GM10266 (cell line): ENCODE results near the gene ZMYND11.

ENCODE experiments used
- DNase-seq: peaks from one replicate; pipeline ENCODE4 v3.0.0; 2012; ENCODE audit errors: extremely low spot score
- TF ChIP-seq, protein P1 (sequence below): IDR thresholded peaks from 2 replicates; pipeline ENCODE4 v1.5.1; 2012; ENCODE audit warnings: mild to moderate bottlenecking, low read depth; ENCODE audit not compliant: control insufficient read depth, insufficient read depth; ENCODE audit errors: missing control alignments

Gene ZMYND11

DNA sequence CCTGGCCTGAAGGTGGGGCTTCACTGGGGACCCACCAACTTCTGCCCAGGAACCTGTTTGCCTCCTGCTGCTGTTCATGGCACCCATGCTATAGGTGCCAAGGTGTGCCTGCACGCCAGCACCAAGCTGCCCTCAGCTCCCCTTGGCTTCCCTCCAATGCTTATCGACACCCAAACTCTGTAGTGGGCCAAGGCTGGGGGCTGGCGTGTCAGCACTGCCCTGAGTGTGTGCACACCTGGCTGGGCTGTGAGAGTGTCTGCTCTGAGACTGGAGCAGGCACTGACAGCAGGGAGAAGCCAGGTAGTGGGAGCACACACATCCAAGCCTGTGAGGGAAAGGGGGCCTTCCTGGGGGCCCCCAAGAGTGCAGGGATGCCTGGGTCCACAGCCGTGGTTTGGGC is 43.1 kb upstream of the ZMYND11 start:
- TF ChIP-seq, protein P1, sequence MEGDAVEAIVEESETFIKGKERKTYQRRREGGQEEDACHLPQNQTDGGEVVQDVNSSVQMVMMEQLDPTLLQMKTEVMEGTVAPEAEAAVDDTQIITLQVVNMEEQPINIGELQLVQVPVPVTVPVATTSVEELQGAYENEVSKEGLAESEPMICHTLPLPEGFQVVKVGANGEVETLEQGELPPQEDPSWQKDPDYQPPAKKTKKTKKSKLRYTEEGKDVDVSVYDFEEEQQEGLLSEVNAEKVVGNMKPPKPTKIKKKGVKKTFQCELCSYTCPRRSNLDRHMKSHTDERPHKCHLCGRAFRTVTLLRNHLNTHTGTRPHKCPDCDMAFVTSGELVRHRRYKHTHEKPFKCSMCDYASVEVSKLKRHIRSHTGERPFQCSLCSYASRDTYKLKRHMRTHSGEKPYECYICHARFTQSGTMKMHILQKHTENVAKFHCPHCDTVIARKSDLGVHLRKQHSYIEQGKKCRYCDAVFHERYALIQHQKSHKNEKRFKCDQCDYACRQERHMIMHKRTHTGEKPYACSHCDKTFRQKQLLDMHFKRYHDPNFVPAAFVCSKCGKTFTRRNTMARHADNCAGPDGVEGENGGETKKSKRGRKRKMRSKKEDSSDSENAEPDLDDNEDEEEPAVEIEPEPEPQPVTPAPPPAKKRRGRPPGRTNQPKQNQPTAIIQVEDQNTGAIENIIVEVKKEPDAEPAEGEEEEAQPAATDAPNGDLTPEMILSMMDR, result no peak
- no peak for DNase-seq

DNA sequence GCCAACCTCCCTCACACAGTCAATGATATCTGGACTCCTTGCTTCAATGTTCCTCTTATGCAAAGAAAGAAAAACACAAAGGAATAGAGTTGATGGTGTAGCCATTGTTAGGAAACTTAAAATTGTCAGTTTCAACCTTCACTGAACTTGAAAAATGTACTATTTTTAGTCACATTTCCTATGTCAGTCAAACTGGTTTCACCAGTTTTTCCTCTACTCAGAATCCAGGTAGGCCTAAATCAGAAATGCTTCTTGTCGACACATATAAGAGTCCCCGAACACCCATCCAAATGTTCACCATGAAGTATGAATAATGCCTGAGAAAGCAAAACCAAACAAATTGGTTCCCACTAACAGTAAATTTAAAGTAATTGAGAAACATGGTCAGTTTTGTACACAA is 42.4 kb upstream of the ZMYND11 start:
- DNase-seq, result no peak
- TF ChIP-seq, protein P1, result no peak

DNA sequence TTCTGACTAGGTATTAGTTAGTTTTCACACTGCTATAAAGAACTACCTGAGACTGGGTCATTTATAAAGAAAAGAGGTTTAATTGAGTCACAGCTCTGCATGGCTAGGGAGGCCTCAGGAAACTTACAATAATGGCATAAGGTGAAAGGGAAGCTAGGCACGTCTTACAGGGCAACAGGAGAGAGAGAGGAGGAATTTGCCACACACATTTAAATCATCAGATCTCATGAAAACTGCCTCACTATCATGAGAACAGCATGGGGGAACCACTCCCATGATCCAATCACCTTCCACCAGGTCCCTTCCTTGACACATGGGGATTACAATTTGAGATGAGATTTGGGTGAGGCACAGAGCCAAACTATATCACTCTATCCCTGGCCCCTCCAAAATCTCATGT is 40.6 kb upstream of the ZMYND11 start:
- no peak for DNase-seq
- TF ChIP-seq, protein P1, result no peak

DNA sequence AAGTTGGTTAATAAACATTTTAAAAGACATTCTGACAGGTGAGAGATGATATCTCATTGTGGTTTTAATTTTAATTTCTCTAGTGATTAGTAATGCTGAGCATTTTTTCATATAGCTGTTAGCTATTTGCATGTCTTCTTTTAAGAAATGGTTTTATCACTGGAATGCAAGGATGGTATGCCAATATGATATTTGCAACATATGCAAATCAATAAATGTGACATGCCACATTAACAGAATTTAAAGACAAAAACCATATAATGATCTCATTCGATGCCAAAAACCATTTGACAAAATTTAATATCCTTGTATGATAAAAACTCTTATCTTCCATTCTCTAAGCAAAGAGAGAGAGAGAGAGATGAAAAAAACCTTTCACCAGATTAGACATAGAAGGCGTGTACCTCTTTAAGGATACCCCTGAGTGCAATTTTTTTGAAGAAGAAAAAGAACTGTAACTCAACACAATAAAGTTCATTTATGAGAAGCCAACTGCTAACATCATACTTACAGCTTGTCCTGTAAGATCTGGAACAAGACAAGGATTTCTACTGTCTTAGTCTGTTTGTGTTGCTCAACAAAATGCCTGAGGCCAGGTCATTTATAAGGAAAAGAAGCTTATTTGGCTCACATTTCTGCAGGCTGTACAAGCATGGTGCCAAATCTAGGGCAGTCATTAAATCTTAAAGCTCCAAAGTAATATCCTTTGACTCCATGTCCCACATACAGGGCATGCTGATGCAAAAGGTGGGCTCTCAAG is 39.7 kb upstream of the ZMYND11 start:
- no peak for DNase-seq
- TF ChIP-seq, protein P1, result no peak

DNA sequence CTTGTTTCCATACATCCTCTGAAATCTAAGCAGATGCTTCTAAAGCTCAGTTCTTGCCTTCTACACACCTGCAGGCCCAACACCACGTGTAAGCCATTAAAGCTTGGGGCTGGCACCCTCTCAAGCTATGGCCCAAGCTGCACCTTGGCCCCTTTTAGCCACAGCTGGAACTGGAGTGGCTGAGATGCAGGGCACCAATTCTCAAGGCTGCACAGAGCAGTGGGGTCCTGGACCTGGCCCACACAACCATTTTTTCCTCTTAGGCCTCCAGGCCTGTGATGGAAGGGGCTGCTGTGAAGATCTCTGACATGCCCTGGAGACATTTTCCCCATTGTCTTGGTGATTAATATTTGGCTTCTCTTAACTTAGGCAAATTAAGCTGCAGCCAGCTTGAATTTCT is 38.8 kb upstream of the ZMYND11 start:
- no peak for DNase-seq
- TF ChIP-seq, protein P1, result no peak

DNA sequence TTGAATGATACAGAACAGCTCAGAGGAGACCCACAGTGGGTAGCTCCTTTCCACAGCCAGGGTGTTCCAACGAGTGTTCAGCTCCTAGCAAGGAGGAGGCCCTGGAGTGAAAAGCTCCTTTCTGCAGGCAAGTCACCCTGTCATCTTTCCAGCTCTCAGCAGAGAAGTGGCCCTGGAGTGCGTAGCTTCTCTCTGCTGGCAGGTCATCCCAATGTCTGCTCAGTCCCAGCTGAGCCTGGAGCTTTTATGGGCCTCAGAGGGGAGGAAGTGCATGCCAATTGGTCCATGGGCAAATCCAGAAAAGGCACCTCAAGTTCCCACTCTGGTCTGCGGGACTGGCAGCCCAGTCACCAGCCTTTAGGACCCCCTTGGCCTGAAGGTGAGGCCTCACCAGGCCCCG is 30.8 kb upstream of the ZMYND11 start:
- TF ChIP-seq, protein P1, result no peak
- DNase-seq, result no peak

DNA sequence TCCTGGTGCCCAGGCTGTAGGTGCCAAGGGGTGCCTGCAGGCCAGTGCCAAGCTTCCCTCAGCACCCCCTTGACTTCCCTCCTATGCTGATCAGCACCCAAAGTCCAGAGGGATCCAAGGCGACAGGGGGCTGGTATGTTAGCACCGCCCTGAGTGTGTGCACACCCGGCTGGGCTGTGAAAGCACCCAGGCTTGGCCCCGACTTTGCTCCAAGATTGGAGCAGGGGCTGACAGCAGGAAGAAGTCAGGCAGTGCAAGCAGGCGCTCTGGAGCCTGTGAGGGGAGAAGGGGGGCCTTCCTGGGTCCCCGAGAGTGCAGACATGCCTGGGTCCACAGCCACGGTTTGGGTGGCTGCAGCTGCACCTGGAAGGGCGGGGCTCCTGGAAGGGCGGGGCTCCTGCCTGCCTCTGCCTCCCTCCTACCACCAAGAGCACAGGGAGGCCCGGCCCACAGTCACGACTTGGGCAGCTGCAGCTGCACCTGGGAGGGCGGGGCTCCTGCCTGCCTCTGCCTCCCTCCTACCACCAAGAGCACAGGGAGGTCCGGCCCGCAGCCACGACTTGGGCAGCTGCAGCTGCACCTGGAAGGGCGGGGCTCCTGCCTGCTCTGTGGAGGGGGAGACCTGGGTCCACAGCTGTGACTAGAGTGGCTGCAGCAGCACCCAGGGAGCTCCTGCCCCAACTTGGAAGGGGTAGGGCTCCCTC is 30.2 kb upstream of the ZMYND11 start:
- TF ChIP-seq, protein P1, result no peak
- DNase-seq, result no peak
